Kidney (tissue), 14 donors: ENCODE measurements around the gene PALLD. TPM values are rescaled to one million over a fixed set of nuclear protein-coding genes. Genes with fewer than 3 reads are reported as not detected.

Experiments used
- DNase-seq, 5 donors: peaks; one replicate each; pipeline ENCODE4 v3.0.0-alpha.2; 2013 to 2020
- FAIRE-seq: peaks from 2 replicates; lab custom pipeline; 2012; peaks lifted over from hg19 to GRCh38; lab: Jason Lieb, UNC
- H3K27ac ChIP-seq, 2 donors: one replicate each; pipeline ENCODE4 v1.7.0; 2013; ENCODE audit warnings: low read depth in 2 of 2, low read length in 2 of 2, inconsistent platforms in 1 of 2
- H3K27me3 ChIP-seq: one replicate; pipeline ENCODE4 v1.7.1; 2013; ENCODE audit warnings: low read length, inconsistent platforms; ENCODE audit not compliant: control insufficient read depth, insufficient read depth
- H3K36me3 ChIP-seq, 3 donors: one replicate each; pipeline versions ENCODE4 v1.7.0 to v1.7.1; 2013; ENCODE audit warnings: low read length in 3 of 3, control low read depth in 1 of 3, inconsistent platforms in 1 of 3; ENCODE audit not compliant: insufficient read depth in 3 of 3, control insufficient read depth in 2 of 3
- H3K4me1 ChIP-seq, 3 donors: one replicate each; pipeline versions ENCODE4 v1.7.0 to v1.7.1; 2013; ENCODE audit warnings: low read length in 3 of 3, inconsistent platforms in 1 of 3, low read depth in 1 of 3; ENCODE audit not compliant: control insufficient read depth in 2 of 3, insufficient read depth in 2 of 3
- H3K4me3 ChIP-seq, 3 donors: one replicate each; pipeline versions ENCODE4 v1.7.0 to v1.8.1; 2013; ENCODE audit warnings: low read length in 3 of 3, control low read depth in 1 of 3, inconsistent platforms in 1 of 3
- H3K9ac ChIP-seq, 3 donors: one replicate each; pipeline versions ENCODE4 v1.7.0 to v1.7.1; 2013; ENCODE audit warnings: low read length in 3 of 3, control low read depth in 1 of 3, inconsistent platforms in 1 of 3
- H3K9me3 ChIP-seq, 3 donors: one replicate each; pipeline versions ENCODE4 v1.7.0 to v1.7.1; 2013; ENCODE audit warnings: low read length in 3 of 3, control low read depth in 1 of 3, inconsistent platforms in 1 of 3; ENCODE audit not compliant: control insufficient read depth in 2 of 3, insufficient read depth in 1 of 3
- intact Hi-C: fragments of 100-400 bp; cut with DNase I; formaldehyde crosslinking; loops from one replicate; pipeline ENCODE4 v1.11.1; 2022
- polyA plus RNA-seq: library from polyadenylated mRNA; stranded (reverse); fragments of 350-450 nt; fragmentation: Illumina TruSeq; extraction: RNeasy Lipid Tissue Mini Kit (QIAGEN cat#74804); gene quantifications from one replicate; pipeline ENCODE4 v1.2.3, GENCODE V29; 2014; ENCODE audit warnings: low read depth, low replicate concordance; ENCODE audit not compliant: insufficient read depth
- total RNA-seq: library from RNA; stranded (reverse); fragmentation: NEBNext Ultra II Directional; extraction: Animal tissue kit (Norgen Biotek cat#: 25700); gene quantifications from one replicate; pipeline ENCODE4 v1.2.1, GENCODE V29; 2021
- TF ChIP-seq, protein P1 (sequence below): IDR thresholded peaks from 3 replicates; pipeline ENCODE4 v1.5.1; 2012; ENCODE audit warnings: mild to moderate bottlenecking, moderate library complexity, borderline replicate concordance; ENCODE audit not compliant: insufficient read depth; ENCODE audit errors: extremely low read depth
- donor health status: control.
- donor health status: control.
- donor health status: control.
- donor health status: control.
- donor health status: control.
- donor health status: DM: yes; HTN: yes; CAD: no.
- donor health status: Normal renal cell carcinoma (clear cell type).

The PALLD gene
- total and polyA plus RNA-seq, 2 donors from 2014 or later, result 43.4 to 120 TPM

DNA sequence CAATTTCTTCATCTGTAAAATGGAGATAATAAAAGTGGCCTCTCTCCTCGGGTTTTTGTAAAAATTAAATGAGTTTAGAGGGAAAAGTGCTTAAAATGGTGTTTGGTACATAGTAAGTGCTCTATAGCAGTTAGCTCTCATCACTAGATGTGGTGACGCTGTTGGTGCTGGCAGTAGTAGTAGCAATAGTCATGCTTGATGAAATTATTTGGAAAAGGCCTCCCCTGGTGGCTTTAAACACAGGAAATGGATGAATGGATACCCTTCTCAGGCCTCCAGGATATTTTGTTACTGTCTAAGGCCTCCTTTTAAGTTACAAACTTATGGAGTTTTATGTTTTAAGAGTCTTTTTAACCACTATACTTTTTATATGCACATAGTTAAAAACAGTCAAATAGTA, 370.3 kb downstream of the PALLD start:
- no peak for DNase-seq
- intact Hi-C loops, result no loop called here
- no peaks in the 10 kb centered on the region for H3K27me3 ChIP-seq

DNA sequence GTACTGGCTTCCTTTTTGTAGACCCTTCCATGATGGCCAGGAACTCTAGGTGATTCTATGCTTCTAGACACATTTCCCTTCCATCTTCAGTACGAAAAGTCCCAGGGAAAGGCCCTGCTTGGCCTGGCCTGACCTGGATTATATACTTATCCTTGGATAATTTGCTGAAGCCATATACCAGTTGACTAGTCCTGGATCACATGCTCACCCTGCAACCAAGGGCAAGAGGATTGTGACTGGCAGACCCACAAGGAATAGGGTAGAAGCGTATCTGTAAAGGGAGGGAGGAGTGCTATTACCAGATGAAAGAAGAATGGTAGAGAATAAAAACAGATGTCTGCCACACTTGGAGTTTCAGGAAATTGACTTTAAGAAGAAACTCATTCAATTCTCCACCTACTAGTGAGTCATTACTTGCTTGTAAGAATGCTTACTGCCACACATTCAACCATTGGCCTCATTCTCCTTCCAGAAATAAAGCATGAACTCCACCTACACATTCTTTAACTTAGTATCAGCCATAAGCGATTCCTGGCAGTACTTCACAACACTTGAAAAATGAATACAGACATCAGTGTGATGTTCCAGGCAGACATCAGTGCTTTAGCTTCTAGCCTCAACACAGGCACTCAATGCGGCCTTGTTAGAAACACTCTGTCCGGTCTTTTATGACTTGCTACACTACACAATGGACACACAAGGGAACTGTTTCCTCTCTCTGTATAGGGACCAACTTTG, 371.4 kb downstream of the PALLD start:
- no peak for DNase-seq
- Histone ChIP-seq H3K4me1 (no peaks in the 10 kb centered on the region), H3K9ac (no peak overlapping the region), H3K27ac (no peak overlapping the region), H3K9me3 (no peaks in the 10 kb centered on the region), H3K4me3 (no peak overlapping the region), H3K27me3 (no peaks in the 10 kb centered on the region), H3K36me3 (no peaks in the 10 kb centered on the region)
- intact Hi-C loops, result no loop called here
- FAIRE-seq, result no peak
- TF ChIP-seq, protein P1, sequence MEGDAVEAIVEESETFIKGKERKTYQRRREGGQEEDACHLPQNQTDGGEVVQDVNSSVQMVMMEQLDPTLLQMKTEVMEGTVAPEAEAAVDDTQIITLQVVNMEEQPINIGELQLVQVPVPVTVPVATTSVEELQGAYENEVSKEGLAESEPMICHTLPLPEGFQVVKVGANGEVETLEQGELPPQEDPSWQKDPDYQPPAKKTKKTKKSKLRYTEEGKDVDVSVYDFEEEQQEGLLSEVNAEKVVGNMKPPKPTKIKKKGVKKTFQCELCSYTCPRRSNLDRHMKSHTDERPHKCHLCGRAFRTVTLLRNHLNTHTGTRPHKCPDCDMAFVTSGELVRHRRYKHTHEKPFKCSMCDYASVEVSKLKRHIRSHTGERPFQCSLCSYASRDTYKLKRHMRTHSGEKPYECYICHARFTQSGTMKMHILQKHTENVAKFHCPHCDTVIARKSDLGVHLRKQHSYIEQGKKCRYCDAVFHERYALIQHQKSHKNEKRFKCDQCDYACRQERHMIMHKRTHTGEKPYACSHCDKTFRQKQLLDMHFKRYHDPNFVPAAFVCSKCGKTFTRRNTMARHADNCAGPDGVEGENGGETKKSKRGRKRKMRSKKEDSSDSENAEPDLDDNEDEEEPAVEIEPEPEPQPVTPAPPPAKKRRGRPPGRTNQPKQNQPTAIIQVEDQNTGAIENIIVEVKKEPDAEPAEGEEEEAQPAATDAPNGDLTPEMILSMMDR, result no peak

More for the DNA sequence above, 370.3 kb downstream of the PALLD start:
- no peak overlapping the region for H3K9ac ChIP-seq
- H3K4me1 ChIP-seq, result no peaks in the 10 kb centered on the region
- FAIRE-seq, result no peak
- H3K36me3 ChIP-seq, result peaks cover 0 to 5% (median 2%) of the 10 kb centered on the region in 3 donors
- no peak overlapping the region for H3K27ac ChIP-seq
- H3K9me3 ChIP-seq, result no peaks in the 10 kb centered on the region
- H3K4me3 ChIP-seq, result no peak overlapping the region
- TF ChIP-seq, protein P1, result no peak

DNA sequence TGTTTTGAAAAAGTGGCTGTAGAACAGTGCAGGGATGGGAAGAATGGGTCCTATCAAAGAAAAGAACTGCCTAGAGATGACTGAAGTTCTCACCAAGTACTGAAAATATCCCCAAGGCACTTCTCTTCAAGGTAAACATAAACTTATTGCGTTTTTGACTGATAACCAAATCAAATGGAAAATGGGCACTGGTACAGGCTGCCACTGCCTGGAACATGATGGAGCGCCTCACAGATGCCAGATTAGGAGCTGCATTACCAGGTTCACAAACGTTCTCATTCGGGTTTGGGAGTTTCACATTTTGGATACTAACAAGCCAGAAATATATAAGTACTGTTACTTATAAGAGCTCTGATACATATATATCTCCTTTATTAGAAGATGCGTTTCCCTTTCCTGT, 371.9 kb downstream of the PALLD start:
- Histone ChIP-seq H3K27ac (no peak overlapping the region), H3K4me3 (no peak overlapping the region), H3K9ac (no peak overlapping the region), H3K4me1 (no peaks in the 10 kb centered on the region), H3K27me3 (no peaks in the 10 kb centered on the region), H3K9me3 (no peaks in the 10 kb centered on the region), H3K36me3 (no peaks in the 10 kb centered on the region)
- no peak for DNase-seq
- no peak for FAIRE-seq
- intact Hi-C loops, result no loop called here
- TF ChIP-seq, protein P1, result no peak
